OCI-LY1 (cell line): ENCODE measurements around the gene SPPL3.

ENCODE experiments used
- CTCF ChIP-seq: fragments of 200-600 bp; sonication (generic), shearing (Covaris generic); IDR thresholded peaks from 2 replicates; pipeline ENCODE4 v1.5.1; 2017; ENCODE audit warnings: mild to moderate bottlenecking, antibody characterized with exemption, low read length, moderate library complexity, mixed read lengths
- EZH2 ChIP-seq: fragments of 200-600 bp; sonication (generic), shearing (Covaris generic); IDR thresholded peaks from 2 replicates; pipeline ENCODE4 v1.8.0; 2017; ENCODE audit warnings: borderline replicate concordance, mixed run types, mild to moderate bottlenecking, antibody characterized with exemption, low read length, moderate library complexity, mixed read lengths

DNA sequence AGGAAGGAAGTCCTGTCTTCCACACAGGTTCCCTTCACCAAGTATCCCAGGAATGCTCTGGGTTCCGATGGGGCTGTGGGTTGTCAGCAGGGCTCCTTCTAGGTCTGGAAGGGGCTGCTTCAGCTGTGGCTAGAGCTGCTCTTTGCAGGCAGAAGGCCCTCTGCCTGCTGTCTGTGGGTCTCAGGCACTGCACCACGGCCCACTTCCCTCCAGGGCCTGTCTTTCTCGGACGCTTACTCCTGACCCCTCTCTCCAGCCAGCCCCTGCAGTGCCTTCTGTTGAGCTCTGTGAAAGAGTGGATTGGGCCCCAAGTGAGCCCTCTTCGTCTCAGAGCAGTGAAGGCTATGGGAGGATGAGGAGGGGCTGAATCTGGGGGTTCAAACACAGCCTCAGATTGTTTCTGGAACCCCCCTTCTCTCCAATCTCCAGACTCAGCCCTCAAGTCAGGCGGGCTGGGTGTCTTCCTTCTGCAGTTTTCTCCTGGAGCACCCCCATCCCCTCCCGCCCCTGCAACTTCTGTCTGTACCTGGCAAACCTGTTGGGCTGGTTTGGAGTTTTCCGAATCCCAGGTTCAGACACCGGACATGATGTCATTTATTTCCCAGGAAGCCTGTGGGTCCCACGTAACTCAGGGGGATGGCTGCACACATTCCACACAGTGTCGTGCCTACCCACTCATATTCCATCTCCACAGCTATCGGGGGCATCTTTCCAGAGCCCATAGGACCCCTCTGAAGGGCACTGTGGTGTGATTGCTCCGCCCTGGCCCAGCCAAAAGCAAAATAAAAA is 24.9 kb upstream of the SPPL3 start:
- TF ChIP-seq CTCF: no peak
- TF ChIP-seq EZH2: no peak
